Erythroblast (primary cell): ENCODE data around the gene ADM5.

Experiments used
- GATA1 ChIP-seq: IDR thresholded peaks from 2 replicates; pipeline ENCODE4 v1.6.1; 2011; ENCODE audit warnings: low read depth, mild to moderate bottlenecking, control low read depth, low read length, moderate library complexity
- POLR2A ChIP-seq: IDR thresholded peaks from 2 replicates; pipeline ENCODE4 v1.6.1; 2011; ENCODE audit warnings: mild to moderate bottlenecking, low read length

DNA sequence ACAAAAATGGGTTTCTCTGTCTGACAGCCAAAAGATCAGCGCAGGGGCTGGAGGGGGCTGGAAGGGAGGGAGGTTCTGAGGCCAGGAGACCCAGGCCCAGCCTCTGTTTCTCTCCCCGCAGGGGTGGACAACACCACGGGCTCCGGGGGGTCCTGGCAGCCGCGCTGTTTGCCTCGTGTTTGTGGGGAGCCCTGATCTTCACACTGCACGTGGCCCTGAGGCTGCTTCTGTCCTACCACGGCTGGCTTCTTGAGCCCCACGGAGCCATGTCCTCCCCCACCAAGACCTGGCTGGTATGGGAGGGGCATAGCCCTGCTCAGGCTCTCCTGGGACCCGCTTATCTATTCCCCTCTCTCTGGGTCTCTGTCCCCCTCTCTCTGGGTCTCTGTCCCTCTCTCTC lies 11.2 kb downstream of the ADM5 start:
- TF ChIP-seq POLR2A (no peak), GATA1 (no peak)
